Stomach smooth muscle (tissue), 2 donors: ENCODE measurements around the gene RSPO4.

Experiments
- H3K27ac ChIP-seq: one replicate; pipeline ENCODE4 v1.7.0; 2013; ENCODE audit warnings: mild to moderate bottlenecking, low read length, inconsistent platforms
- H3K27me3 ChIP-seq, 2 donors: one replicate each; pipeline ENCODE4 v1.7.0; 2013; ENCODE audit warnings: low read length in 2 of 2; ENCODE audit not compliant: insufficient read depth in 2 of 2, control insufficient read depth in 1 of 2
- H3K36me3 ChIP-seq, 2 donors: one replicate each; pipeline ENCODE4 v1.7.0; 2013; ENCODE audit warnings: low read length in 2 of 2; ENCODE audit not compliant: control insufficient read depth in 2 of 2, insufficient read depth in 2 of 2
- H3K4me1 ChIP-seq: one replicate; pipeline ENCODE4 v1.7.0; 2013; ENCODE audit warnings: low read length; ENCODE audit not compliant: control insufficient read depth, insufficient read depth
- H3K4me3 ChIP-seq, 2 donors: one replicate each; pipeline ENCODE4 v1.7.0; 2013; ENCODE audit warnings: low read length in 2 of 2
- H3K9ac ChIP-seq, 2 donors: one replicate each; pipeline ENCODE4 v1.7.0; 2013; ENCODE audit warnings: low read length in 2 of 2, mild to moderate bottlenecking in 1 of 2
- H3K9me3 ChIP-seq, 2 donors: one replicate each; pipeline ENCODE4 v1.7.0; 2013; ENCODE audit warnings: low read length in 2 of 2; ENCODE audit not compliant: control insufficient read depth in 2 of 2
- donor health status: healthy.
- donor health status: Pancreatic carcinoma.

RSPO4 gene

DNA sequence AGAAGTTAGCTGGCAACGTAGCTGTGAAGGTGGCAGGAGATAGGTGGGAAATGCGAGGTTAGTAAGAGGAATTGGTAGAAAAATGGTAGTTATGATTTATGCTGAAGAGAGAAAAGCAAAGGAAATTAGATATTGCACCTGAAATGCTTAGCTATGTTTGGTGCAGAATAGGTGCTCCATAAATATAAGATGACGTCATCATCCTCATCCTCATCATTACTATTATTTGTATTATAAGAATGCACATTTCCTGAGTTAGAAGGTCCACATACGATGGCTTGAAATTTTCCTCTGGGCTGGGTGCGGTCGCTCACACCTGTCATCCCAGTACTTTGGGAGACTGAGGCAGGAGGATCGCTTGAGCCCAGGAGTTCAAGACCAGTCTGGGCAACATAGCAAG lies 46.5 kb downstream of the RSPO4 start:
- Histone ChIP-seq H3K36me3 (no peaks in the 10 kb centered on the region), H3K4me3 (no peak overlapping the region), H3K27me3 (peaks cover 13 to 23% of the 10 kb centered on the region in 2 donors), H3K4me1 (peaks cover 4% of the 10 kb centered on the region), H3K9me3 (no peaks in the 10 kb centered on the region), H3K9ac (no peak overlapping the region), H3K27ac (no peak overlapping the region)

- Histone ChIP-seq H3K27me3 (peaks cover 13 to 26% of the 10 kb centered on the region in 2 donors), H3K9me3 (no peaks in the 10 kb centered on the region), H3K4me1 (peaks cover 4% of the 10 kb centered on the region), H3K27ac (no peak overlapping the region), H3K36me3 (no peaks in the 10 kb centered on the region), H3K4me3 (no peak overlapping the region), H3K9ac (no peak overlapping the region)
Measured at GRCh38 chr20:955111-955510, 47.0 kb downstream of the RSPO4 start.

GRCh38 chr20:953742-954141 lies 48.4 kb downstream of the RSPO4 start:
- Histone ChIP-seq H3K4me3 (no peak overlapping the region), H3K36me3 (no peaks in the 10 kb centered on the region), H3K4me1 (peaks cover 4% of the 10 kb centered on the region), H3K27me3 (peaks cover 9 to 23% of the 10 kb centered on the region in 2 donors), H3K27ac (no peak overlapping the region), H3K9ac (no peak overlapping the region), H3K9me3 (no peaks in the 10 kb centered on the region)

GRCh38 chr20:952196-952795 lies 49.8 kb downstream of the RSPO4 start:
- peaks cover 4% of the 10 kb centered on the region for H3K4me1 ChIP-seq
- no peak overlapping the region for H3K27ac ChIP-seq

GRCh38 chr20:951384-952169 lies 50.5 kb downstream of the RSPO4 start:
- Histone ChIP-seq H3K4me3 (no peak overlapping the region), H3K27ac (no peak overlapping the region), H3K9ac (no peak overlapping the region), H3K27me3 (peaks cover 8 to 22% of the 10 kb centered on the region in 2 donors), H3K9me3 (no peaks in the 10 kb centered on the region), H3K4me1 (peaks cover 4% of the 10 kb centered on the region), H3K36me3 (no peaks in the 10 kb centered on the region)

More at GRCh38 chr20:952196-952795, 49.8 kb downstream of the RSPO4 start:
- Histone ChIP-seq H3K4me3 (no peak overlapping the region), H3K9me3 (no peaks in the 10 kb centered on the region), H3K9ac (no peak overlapping the region), H3K27me3 (peaks cover 9 to 23% of the 10 kb centered on the region in 2 donors), H3K36me3 (no peaks in the 10 kb centered on the region)

GRCh38 chr20:949717-950116 lies 52.4 kb downstream of the RSPO4 start:
- H3K4me3 ChIP-seq = no peak overlapping the region
- no peaks in the 10 kb centered on the region for H3K36me3 ChIP-seq
- H3K9ac ChIP-seq = no peak overlapping the region
- H3K9me3 ChIP-seq = no peaks in the 10 kb centered on the region
- H3K4me1 ChIP-seq = no peaks in the 10 kb centered on the region
- H3K27ac ChIP-seq = no peak overlapping the region
- H3K27me3 ChIP-seq = peaks cover 3 to 10% of the 10 kb centered on the region in 2 donors

DNA sequence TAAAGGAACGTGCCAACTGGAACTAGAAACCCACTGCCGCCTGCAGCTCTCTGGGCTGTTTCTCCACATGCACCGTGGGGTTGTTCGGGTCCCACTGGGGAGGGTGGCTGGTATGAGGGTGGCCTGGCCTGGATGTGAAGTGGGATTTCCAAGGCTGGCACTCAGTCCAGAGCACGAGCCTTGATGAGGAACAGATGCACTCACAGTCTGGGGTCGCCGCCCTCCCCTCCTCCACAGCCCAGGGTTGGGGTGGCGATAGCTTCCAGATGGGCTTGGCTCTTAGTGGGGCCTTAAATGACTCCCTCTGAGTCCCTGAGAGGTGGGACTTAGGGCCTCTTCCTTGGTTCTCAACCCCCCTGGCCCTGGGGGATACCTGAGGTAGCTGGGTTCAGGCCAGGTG lies 55.3 kb downstream of the RSPO4 start:
- Histone ChIP-seq H3K27ac (no peak overlapping the region), H3K9ac (no peak overlapping the region), H3K9me3 (no peaks in the 10 kb centered on the region), H3K36me3 (no peaks in the 10 kb centered on the region), H3K4me1 (no peaks in the 10 kb centered on the region), H3K27me3 (peaks cover 3 to 10% of the 10 kb centered on the region in 2 donors), H3K4me3 (no peak overlapping the region)

DNA sequence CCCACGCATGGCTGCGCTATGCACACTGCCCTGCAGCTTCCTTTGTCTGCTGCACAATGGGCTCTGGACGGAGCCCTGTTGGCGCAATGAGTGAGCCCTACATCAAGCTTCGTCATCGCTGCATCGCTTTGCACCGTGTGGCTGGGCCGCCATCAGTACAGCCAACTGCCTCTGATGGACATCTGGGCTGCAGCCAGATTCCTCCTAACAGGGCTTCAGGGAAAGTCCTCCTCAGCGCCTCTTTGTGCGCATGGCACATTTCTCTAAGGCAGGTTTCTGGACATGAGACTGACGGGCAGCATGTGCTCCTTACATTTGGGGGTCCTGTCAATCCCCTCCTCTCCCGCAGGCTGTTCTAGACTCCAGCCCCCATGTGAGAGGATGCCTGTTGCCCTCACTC lies 56.3 kb downstream of the RSPO4 start:
- Histone ChIP-seq H3K36me3 (no peaks in the 10 kb centered on the region), H3K27me3 (peaks cover 3 to 10% of the 10 kb centered on the region in 2 donors), H3K4me3 (no peak overlapping the region), H3K9ac (no peak overlapping the region), H3K9me3 (no peaks in the 10 kb centered on the region), H3K27ac (no peak overlapping the region), H3K4me1 (no peaks in the 10 kb centered on the region)

- no peak overlapping the region for H3K9ac ChIP-seq
- H3K27me3 ChIP-seq = peaks cover 3 to 6% of the 10 kb centered on the region in 2 donors
- no peaks in the 10 kb centered on the region for H3K36me3 ChIP-seq
- no peaks in the 10 kb centered on the region for H3K4me1 ChIP-seq
- H3K9me3 ChIP-seq = no peaks in the 10 kb centered on the region
- H3K27ac ChIP-seq = no peak overlapping the region
- no peak overlapping the region for H3K4me3 ChIP-seq
Measured at GRCh38 chr20:944774-945410, 57.2 kb downstream of the RSPO4 start.

GRCh38 chr20:944148-944547 lies 58.0 kb downstream of the RSPO4 start:
- Histone ChIP-seq H3K9me3 (no peaks in the 10 kb centered on the region), H3K9ac (no peak overlapping the region), H3K4me1 (no peaks in the 10 kb centered on the region), H3K36me3 (no peaks in the 10 kb centered on the region), H3K27me3 (peaks cover 3 to 9% of the 10 kb centered on the region in 2 donors), H3K27ac (no peak overlapping the region), H3K4me3 (no peak overlapping the region)
